Hematopoietic multipotent progenitor cell treated with erythropoietin and hydrocortisone succinate and interleukin-3 and kit ligand, for 17 days (in vitro differentiated cells): Measurements from ENCODE around the gene NR5A1.

Source experiments
- DNase-seq: peaks from one replicate; pipeline ENCODE4 v3.0.0-alpha.2; 2015; ENCODE audit warnings: low spot score

NR5A1 gene

DNA sequence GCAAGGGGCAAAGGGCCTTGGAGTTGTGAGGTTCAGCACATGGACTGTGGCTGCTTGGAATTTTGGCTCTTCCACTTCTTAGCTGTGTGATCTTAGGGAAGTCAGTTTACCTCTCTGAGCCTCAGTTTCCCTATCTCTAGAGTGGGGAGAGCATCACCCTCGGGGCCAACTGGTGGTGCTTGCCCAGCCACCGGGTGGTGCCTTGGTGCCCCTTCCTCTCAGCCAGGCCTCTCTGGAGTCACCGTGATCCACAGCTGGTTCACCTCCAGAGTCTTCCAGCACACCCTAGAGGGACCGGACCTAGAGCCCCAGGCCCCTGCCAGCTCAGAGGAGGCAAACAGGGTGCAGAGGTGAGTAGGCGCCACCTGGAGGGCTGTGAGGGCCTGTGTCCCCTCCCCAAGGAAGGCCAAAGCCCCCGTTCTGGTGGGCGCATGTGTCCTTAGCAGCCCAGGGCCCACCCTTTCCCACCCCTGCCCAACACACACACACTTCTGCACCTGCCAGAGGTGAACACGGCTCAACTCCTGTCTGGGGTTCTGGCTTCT, 49.2 kb downstream of the NR5A1 start:
- DNase-seq = no peak

DNA sequence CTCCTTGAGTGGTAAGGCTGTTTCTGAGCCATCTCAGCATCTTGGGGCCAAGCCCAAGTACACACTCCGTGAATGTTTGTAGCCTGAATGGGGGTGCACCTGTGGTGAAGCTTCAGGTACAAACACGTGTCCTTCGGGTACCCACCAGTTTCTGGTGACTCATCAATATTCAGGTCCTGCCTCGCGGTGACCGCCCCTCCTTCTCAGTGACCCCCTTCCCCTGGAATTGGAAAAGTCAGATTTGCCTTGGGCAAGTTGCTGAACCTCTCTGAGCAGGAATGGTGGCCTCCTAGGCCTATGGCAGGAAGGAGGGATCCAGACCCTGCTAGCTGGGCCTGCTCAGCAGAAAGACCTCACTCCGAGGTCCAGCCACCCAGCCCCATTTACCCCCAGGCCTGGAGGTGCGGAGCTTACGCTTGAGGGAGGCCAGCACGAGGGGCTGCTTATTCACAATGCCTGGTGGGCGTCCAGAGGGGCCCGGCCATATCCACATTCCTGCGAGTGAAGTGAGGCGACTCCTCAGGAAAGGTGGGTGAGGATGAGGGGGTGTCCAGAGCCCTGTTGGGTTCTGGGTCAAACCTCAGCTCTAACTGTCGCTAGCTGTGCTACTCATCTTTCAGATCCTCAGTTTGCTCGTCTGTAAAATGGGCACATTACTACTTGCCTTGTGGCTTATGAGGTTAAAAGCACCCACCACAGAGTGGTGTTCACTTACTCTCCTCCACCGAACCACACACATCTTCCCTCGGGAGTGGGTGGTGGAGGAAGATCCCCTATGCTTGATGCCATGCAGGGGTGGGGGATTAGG, 49.9 kb downstream of the NR5A1 start:
- DNase-seq = no peak

GRCh38 chr9:124456341-124457078, 50.7 kb downstream of the NR5A1 start:
- DNase-seq = no peak

DNA sequence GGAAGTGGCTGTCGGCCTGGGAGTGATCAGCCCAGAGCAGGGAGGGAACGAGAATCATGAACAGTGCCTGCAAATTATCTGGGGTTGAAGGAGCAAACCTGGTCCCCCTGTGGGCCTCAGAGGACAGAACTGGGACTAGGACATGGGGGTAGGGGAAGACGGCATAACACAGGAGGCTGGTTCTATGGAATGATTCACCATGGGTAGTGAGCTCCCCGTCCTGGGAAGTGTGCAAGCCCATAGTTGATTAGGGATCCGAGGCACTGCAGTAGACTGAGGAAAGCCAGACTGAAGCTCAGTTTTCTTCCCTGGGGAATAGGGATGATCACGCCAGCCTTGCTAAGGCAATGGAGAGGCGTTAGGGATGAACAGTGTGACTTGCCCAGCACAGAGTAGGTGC, 51.4 kb downstream of the NR5A1 start:
- DNase-seq = no peak

- DNase-seq = no peak
Observed at GRCh38 chr9:124454791-124455443, 52.3 kb downstream of the NR5A1 start.

GRCh38 chr9:124454296-124454695, 52.9 kb downstream of the NR5A1 start:
- DNase-seq = no peak

DNA sequence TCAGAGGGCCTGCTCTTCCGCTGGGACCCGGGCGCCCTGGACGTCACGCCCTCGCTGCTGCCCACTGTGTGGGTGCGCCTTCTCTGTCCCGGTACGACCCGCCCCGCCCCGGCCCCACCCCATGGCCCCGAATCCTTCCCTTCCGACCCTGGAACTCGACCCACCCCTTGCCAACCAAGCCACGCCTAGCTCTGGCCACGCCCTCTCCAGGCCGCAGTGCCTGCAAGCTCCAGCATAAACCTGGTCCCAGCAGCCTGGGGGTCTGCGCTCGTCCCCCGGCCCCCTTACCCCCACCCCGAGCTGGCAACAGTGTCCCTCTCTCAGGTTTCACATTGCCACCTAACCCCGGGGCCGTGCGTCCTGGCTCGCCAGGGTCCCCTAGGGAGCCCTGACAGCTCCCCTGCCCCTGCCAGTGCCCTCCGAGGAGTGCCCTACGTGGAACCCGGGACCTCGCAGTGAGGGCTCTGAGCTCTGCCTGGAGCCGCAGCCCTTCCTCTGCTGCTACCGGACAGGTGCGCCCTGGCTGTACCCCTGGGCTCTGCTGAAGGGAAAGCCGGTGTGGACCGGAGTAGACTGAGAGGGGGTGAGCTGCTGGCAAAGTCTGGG, 53.5 kb downstream of the NR5A1 start:
- peak; percentile 16 for DNase-seq

DNA sequence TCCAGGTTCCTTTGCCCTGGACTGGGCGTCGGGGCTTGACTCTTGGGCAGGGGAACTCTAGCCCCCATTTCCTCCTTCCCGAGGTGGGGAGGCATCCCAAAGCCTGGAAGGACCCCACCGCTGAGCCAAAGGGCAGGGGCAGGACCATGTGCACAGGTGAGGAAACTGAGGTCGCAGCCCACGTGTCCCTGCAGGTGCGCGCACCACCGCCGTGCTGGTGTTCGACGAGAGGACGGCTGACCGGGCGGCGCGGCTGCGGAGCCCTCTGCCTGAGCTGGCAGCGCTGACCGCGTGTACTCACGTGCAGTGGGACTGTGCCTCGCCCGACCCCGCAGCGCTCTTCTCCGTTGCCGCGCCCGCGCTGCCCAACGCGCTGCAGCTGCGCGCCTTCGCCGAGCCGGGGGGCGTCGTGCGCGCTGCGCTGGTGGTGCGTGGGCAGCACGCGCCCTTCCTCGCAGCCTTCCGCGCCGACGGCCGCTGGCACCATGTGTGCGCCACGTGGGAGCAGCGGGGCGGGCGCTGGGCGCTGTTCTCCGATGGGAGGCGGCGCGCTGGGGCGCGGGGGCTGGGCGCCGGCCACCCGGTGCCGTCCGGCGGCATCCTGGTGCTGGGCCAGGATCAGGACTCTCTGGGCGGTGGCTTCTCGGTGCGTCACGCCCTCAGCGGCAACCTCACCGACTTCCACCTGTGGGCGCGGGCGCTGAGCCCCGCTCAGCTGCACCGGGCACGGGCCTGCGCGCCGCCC, 54.2 kb downstream of the NR5A1 start:
- DNase-seq = no peak

DNA sequence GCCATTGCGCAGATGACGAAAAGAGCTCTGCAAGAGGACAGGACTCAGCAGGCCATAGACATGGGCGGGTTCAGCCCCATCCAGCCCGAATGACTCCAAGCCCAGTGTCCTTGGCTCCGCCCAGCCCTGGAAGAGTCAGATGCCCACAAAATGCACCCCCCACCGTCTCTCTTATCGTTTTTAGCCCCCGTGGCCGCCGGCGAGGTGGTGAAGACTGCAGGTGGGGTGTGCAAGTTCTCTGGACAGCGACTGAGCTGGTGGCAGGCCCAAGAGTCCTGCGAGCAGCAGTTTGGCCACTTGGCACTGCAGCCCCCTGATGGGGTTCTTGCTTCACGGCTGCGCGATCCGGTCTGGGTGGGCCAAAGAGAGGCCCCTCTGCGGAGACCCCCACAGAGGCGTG, 54.9 kb downstream of the NR5A1 start:
- DNase-seq = no peak

- no peak for DNase-seq
Observed at GRCh38 chr9:124450931-124451661, 56.1 kb downstream of the NR5A1 start.

GRCh38 chr9:124450241-124450924, 56.8 kb downstream of the NR5A1 start, which contains the start of gene ADGRD2:
Gene ADGRD2, plus strand, starts transcription at chr9:124450451. Its CDS starts 1,216 bp downstream, at chr9:124451667.
- DNase-seq = no peak

DNA sequence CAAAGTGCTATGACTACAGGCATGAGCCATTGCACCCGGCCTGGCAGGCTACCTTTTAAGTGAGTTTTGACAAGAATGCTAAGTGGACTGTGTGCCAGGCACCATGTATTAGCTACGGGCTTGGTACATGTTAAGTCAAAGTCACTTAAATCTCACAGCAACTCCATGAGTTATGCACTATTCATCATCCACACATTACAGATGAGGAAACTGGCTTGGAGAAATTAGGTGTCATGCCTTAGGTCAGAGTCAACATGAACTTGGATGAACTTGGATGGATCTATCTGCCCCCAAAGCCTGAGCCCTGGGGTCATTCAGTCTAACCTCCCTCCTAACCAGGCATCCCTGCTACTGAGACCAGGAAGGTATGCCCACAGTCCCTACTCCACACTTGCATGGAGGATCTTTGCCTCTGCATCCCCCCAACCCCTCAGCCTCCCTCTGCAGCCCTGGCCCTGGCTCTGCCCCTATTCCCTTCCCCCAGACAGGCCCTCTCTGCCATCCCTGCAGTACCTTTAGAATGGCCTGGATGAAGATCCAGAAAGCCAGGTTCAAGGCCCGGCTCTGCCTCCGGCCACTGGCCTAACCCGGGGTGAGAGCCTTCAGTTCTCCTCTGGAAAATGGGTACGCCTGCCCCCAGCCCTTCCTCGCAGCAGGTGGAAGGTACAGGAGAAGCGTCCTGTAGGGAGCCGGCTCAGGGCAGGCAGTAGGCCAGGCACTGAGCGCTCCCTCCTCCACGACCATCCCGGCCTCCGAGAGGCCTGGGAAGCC, 57.6 kb downstream of the NR5A1 start:
- DNase-seq = no peak

GRCh38 chr9:124448019-124448418, 59.2 kb downstream of the NR5A1 start:
- no peak for DNase-seq

DNA sequence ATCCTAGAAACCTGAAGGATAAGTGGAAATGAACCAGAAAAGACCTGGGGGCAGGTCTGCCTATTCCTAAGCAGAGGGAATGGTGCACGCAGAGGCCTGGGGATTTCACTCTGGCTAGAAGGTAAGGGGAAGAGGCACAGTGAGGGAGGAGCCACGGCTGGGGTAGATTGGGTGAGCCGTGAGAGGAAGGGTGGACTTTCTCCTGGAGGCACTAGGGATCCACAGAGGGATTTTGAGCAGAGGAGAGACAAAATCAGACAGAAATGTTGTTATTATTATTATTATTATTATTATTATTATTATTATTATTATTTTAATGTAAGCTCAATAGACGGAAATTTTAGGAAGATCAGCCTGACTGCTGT, 59.9 kb downstream of the NR5A1 start:
- DNase-seq = no peak

GRCh38 chr9:124444166-124444565, 63.0 kb downstream of the NR5A1 start:
- no peak for DNase-seq

GRCh38 chr9:124443625-124444024, 63.6 kb downstream of the NR5A1 start:
- DNase-seq = no peak

DNA sequence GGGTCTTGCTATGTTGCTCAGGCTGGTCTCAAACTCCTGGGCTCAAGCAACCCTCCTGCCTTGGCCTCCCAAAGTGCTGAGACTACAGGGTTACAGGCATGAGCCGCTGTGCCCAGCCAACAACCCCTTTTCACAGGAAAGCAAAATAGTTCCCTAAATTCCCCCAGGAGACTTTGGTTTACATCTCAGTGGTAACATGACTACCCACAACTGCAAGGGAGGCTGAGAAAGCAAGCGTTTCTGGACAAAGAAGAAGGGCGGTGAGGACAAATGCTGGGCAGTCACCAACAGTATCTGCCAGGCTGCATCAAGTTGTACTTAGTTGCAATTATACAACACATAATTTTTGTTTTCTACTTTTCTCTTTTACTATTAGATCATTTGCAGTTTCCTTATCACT, 64.4 kb downstream of the NR5A1 start:
- no peak for DNase-seq

DNA sequence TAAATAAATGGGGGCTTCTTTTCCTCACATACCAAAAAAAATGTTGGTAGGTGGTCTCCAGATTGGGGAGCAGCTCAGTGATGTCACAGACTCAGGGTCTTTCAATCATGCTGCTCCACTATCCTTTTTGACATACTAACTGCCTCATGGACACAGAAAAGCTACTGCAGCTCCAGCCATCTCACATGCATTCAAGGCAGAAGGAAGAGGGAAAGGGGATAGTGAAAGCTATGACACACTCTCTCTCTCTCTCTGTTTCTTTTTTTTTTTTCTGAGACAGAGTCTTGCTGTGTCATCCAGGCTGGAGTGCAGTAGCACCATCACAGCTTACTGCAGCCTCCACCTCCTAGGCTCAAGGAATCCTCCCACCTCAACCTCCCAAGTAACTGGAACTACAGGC, 64.8 kb downstream of the NR5A1 start:
- DNase-seq = no peak

GRCh38 chr9:124441291-124441690, 65.9 kb downstream of the NR5A1 start:
- DNase-seq = no peak
